ENCODE data around the gene FAT1.

DNA sequence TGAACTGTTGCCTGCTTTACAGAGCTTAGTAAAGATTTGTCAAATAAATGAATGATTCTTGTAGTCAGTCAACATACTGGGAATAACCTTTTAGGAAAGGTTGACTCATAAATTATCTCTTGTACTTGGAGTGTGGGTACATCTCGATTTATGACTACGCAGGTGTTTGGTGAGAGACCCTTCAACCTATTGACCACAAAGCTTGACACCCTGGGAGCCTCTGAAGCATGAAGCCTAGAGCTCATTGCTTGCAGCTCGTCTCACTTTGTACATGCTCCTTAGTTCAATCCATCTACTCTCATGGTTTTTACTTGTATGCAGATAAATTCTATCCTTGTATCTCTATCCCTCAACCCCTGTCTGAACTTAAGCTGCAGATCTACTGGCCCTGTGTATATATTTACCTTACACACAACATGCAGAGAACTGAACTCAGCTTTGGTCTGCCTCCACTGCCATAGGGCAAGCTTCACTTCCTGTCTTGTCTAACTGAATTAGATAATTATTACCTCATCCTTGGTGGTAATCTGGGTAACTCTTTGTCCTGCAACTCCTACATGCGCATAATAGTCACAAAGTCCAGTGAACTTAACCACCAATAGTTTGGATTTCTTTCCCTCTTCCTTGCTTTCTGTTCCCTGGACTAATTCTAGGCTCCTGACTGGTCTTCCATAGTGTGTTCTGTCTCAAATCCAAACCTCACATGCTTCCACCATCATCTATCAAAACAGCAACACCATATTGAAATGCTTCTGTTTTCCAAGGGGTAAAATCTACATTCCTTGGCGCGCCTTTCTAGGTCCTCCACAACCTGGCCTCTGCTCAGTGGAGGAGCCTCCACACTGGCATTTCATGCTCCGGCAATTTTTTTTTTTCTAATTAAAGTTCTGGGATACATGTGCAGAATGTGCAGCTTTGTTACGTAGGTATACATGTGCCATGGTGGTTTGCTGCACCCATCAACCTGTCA, 32.2 kb upstream of the FAT1 start:
- TF ChIP-seq, protein P1, sequence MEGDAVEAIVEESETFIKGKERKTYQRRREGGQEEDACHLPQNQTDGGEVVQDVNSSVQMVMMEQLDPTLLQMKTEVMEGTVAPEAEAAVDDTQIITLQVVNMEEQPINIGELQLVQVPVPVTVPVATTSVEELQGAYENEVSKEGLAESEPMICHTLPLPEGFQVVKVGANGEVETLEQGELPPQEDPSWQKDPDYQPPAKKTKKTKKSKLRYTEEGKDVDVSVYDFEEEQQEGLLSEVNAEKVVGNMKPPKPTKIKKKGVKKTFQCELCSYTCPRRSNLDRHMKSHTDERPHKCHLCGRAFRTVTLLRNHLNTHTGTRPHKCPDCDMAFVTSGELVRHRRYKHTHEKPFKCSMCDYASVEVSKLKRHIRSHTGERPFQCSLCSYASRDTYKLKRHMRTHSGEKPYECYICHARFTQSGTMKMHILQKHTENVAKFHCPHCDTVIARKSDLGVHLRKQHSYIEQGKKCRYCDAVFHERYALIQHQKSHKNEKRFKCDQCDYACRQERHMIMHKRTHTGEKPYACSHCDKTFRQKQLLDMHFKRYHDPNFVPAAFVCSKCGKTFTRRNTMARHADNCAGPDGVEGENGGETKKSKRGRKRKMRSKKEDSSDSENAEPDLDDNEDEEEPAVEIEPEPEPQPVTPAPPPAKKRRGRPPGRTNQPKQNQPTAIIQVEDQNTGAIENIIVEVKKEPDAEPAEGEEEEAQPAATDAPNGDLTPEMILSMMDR (IDR thresholded peaks at IDR 0.05; ENCODE audit: poor library complexity, severe bottlenecking): no peak
- no peak for TF ChIP-seq POLR2AphosphoS5 (IDR thresholded peaks at IDR 0.05)
- TF ChIP-seq, protein P2, sequence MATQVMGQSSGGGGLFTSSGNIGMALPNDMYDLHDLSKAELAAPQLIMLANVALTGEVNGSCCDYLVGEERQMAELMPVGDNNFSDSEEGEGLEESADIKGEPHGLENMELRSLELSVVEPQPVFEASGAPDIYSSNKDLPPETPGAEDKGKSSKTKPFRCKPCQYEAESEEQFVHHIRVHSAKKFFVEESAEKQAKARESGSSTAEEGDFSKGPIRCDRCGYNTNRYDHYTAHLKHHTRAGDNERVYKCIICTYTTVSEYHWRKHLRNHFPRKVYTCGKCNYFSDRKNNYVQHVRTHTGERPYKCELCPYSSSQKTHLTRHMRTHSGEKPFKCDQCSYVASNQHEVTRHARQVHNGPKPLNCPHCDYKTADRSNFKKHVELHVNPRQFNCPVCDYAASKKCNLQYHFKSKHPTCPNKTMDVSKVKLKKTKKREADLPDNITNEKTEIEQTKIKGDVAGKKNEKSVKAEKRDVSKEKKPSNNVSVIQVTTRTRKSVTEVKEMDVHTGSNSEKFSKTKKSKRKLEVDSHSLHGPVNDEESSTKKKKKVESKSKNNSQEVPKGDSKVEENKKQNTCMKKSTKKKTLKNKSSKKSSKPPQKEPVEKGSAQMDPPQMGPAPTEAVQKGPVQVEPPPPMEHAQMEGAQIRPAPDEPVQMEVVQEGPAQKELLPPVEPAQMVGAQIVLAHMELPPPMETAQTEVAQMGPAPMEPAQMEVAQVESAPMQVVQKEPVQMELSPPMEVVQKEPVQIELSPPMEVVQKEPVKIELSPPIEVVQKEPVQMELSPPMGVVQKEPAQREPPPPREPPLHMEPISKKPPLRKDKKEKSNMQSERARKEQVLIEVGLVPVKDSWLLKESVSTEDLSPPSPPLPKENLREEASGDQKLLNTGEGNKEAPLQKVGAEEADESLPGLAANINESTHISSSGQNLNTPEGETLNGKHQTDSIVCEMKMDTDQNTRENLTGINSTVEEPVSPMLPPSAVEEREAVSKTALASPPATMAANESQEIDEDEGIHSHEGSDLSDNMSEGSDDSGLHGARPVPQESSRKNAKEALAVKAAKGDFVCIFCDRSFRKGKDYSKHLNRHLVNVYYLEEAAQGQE (IDR thresholded peaks at IDR 0.05; ENCODE audit: borderline replicate concordance): no peak
- TF ChIP-seq EZH2 (IDR thresholded peaks at IDR 0.05; ENCODE audit: borderline replicate concordance, insufficient read depth, low read length, poor library complexity, severe bottlenecking): no peak
- no peak for TF ChIP-seq TAF1 (IDR thresholded peaks at IDR 0.05; ENCODE audit: low read depth)
- no peak for TF ChIP-seq MXI1 (conservative IDR thresholded peaks at IDR 0.05; ENCODE audit: poor library complexity, severe bottlenecking)
- no peak for TF ChIP-seq RAD21 (conservative IDR thresholded peaks at IDR 0.05)
- no peak for TF ChIP-seq SMC3 (conservative IDR thresholded peaks at IDR 0.05; ENCODE audit: poor library complexity)

Measured in neural cell (in vitro differentiated cells).